Activated naive CD4-positive, alpha-beta T cell treated with anti-CD3 and anti-CD28 coated beads for 36 hours (primary cell): ENCODE measurements around the gene H6PD. TPM values are rescaled to one million over a fixed set of nuclear protein-coding genes. Genes with fewer than 3 reads are reported as not detected.

Experiments
- CTCF ChIA-PET: fragments of 350-600 bp; sonication (Branson Sonifier 250); formaldehyde crosslinking; loops from one replicate; lab custom pipeline; 2021; ENCODE audit warnings: antibody characterized with exemption; lab: Charles Lee
- DNase-seq: peaks from one replicate; pipeline ENCODE4 v3.0.0-alpha.2; 2020
- H3K27ac Mint-ChIP-seq: one replicate; pipeline ENCODE4 v1.8.0; 2021; ENCODE audit warnings: mild to moderate bottlenecking, mixed read lengths
- H3K27me3 Mint-ChIP-seq: one replicate; pipeline ENCODE4 v1.8.0; 2021; ENCODE audit warnings: low read depth, mixed read lengths
- H3K36me3 Mint-ChIP-seq: one replicate; pipeline ENCODE4 v1.8.0; 2021; ENCODE audit warnings: low read depth, mixed read lengths
- H3K4me1 Mint-ChIP-seq: one replicate; pipeline ENCODE4 v1.8.0; 2021; ENCODE audit warnings: low read depth, mixed read lengths
- H3K4me3 Mint-ChIP-seq: one replicate; pipeline ENCODE4 v1.8.0; 2021; ENCODE audit warnings: mild to moderate bottlenecking, moderate library complexity, mixed read lengths
- H3K9me3 Mint-ChIP-seq: one replicate; pipeline ENCODE4 v1.8.0; 2021; ENCODE audit warnings: mixed read lengths
- intact Hi-C: fragments of 100-400 bp; cut with micrococcal nuclease; formaldehyde crosslinking; loops from one replicate; pipeline ENCODE4 v1.15.1; 2023
- total RNA-seq, 2 experiments: library from RNA; stranded (reverse); gene quantifications; one replicate each; pipeline ENCODE4 v1.2.3, GENCODE V29; 2021

H6PD gene
- total RNA-seq, 2 experiments from 2014 or later = 7.8 to 8.3 TPM

- Mint-ChIP-seq H3K9me3 (peaks cover 6% of the 10 kb centered on the region), H3K4me3 (no peak overlapping the region), H3K4me1 (peaks cover 14% of the 10 kb centered on the region), H3K36me3 (no peaks in the 10 kb centered on the region), H3K27ac (no peak overlapping the region), H3K27me3 (no peaks in the 10 kb centered on the region)
- intact Hi-C loops = loop anchor here (1.0 to 5.0 kb wide), 3 partner anchors 122 to 201 kb away; no protein-coding TSS in a partner anchor
- peak; percentile 59 for DNase-seq
- CTCF ChIA-PET = interaction anchor here (0.6 to 6.1 kb wide), 30 partner anchors 8 to 483 kb away, joined by 3 to 118 read pairs (median 4); no protein-coding TSS in a partner anchor
Observed at GRCh38 chr1:9289711-9290485, 55.3 kb downstream of the H6PD start.

GRCh38 chr1:9291914-9292360, 57.4 kb downstream of the H6PD start:
- DNase-seq = no peak
- H3K27me3 Mint-ChIP-seq = no peaks in the 10 kb centered on the region
- H3K4me1 Mint-ChIP-seq = peaks cover 23% of the 10 kb centered on the region
- H3K9me3 Mint-ChIP-seq = peaks cover 6% of the 10 kb centered on the region
- no peak overlapping the region for H3K27ac Mint-ChIP-seq
- H3K4me3 Mint-ChIP-seq = peak overlapping the region; percentile 31
- intact Hi-C loops = loop anchor here (5.0 kb wide), 1 partner anchor 120 kb away; no protein-coding TSS in a partner anchor
- H3K36me3 Mint-ChIP-seq = no peaks in the 10 kb centered on the region
- CTCF ChIA-PET = interaction anchor here (1.3 to 6.1 kb wide), 3 partner anchors 127 to 199 kb away, joined by 3 to 118 read pairs (median 6); no protein-coding TSS in a partner anchor

GRCh38 chr1:9292361-9293240, 58.0 kb downstream of the H6PD start, which contains the start of gene SPSB1:
Gene SPSB1, plus strand, starts transcription at chr1:9292894. Its CDS starts 62,998 bp downstream, at chr1:9355892.
- peak within 1 kb of the TSS; percentile 31 for H3K4me3 Mint-ChIP-seq
- CTCF ChIA-PET = interaction anchor here (1.3 to 6.1 kb wide), 3 partner anchors 127 to 198 kb away, joined by 3 to 118 read pairs (median 6); no protein-coding TSS in a partner anchor
- peak; percentile 73 for DNase-seq
- H3K27me3 Mint-ChIP-seq = no peaks in the 10 kb centered on the region
- peaks cover 6% of the 10 kb centered on the region for H3K9me3 Mint-ChIP-seq
- intact Hi-C loops = loop anchor here (5.0 kb wide), 1 partner anchor 120 kb away; no protein-coding TSS in a partner anchor
- no peaks in the 10 kb centered on the region for H3K36me3 Mint-ChIP-seq
- H3K27ac Mint-ChIP-seq = no peak within 1 kb of the TSS
- H3K4me1 Mint-ChIP-seq = peaks cover 23% of the 10 kb centered on the region

GRCh38 chr1:9293241-9293532, 58.6 kb downstream of the H6PD start:
- Mint-ChIP-seq H3K27me3 (no peaks in the 10 kb centered on the region), H3K27ac (no peak overlapping the region), H3K4me3 (no peak overlapping the region), H3K36me3 (no peaks in the 10 kb centered on the region), H3K4me1 (peaks cover 23% of the 10 kb centered on the region), H3K9me3 (peaks cover 5% of the 10 kb centered on the region)
- DNase-seq = no peak
- intact Hi-C loops = loop anchor here (5.0 kb wide), 1 partner anchor 119 kb away; no protein-coding TSS in a partner anchor
- CTCF ChIA-PET = no interaction called here

GRCh38 chr1:9293533-9294404, 59.2 kb downstream of the H6PD start:
- H3K4me3 Mint-ChIP-seq = no peak overlapping the region
- H3K9me3 Mint-ChIP-seq = peaks cover 4% of the 10 kb centered on the region
- H3K36me3 Mint-ChIP-seq = no peaks in the 10 kb centered on the region
- intact Hi-C loops = loop anchor here (1.0 to 5.0 kb wide), 4 partner anchors 18 to 133 kb away; no protein-coding TSS in a partner anchor
- CTCF ChIA-PET = no interaction called here
- peak; percentile 63 for DNase-seq
- no peak overlapping the region for H3K27ac Mint-ChIP-seq
- peaks cover 23% of the 10 kb centered on the region for H3K4me1 Mint-ChIP-seq
- no peaks in the 10 kb centered on the region for H3K27me3 Mint-ChIP-seq

GRCh38 chr1:9294405-9294773, 59.8 kb downstream of the H6PD start:
- no peaks in the 10 kb centered on the region for H3K9me3 Mint-ChIP-seq
- no peaks in the 10 kb centered on the region for H3K36me3 Mint-ChIP-seq
- CTCF ChIA-PET = interaction anchor here (2.1 kb wide), 1 partner anchor 161 kb away, joined by 9 read pairs; no protein-coding TSS in a partner anchor
- peak; percentile 73 for DNase-seq
- peak overlapping the region; percentile 23 for H3K27ac Mint-ChIP-seq
- peaks cover 21% of the 10 kb centered on the region for H3K4me1 Mint-ChIP-seq
- no peaks in the 10 kb centered on the region for H3K27me3 Mint-ChIP-seq
- intact Hi-C loops = loop anchor here (1.0 to 5.0 kb wide), 4 partner anchors 19 to 132 kb away; no protein-coding TSS in a partner anchor
- no peak overlapping the region for H3K4me3 Mint-ChIP-seq

GRCh38 chr1:9294910-9295636, 60.5 kb downstream of the H6PD start:
- CTCF ChIA-PET = interaction anchor here (0.7 to 2.1 kb wide), 4 partner anchors 77 to 200 kb away, joined by 3 to 9 read pairs (median 3); no protein-coding TSS in a partner anchor
- H3K9me3 Mint-ChIP-seq = no peaks in the 10 kb centered on the region
- peak; percentile 62 for DNase-seq
- no peaks in the 10 kb centered on the region for H3K36me3 Mint-ChIP-seq
- H3K27me3 Mint-ChIP-seq = no peaks in the 10 kb centered on the region
- intact Hi-C loops = loop anchor here (1.0 to 5.0 kb wide), 4 partner anchors 20 to 131 kb away; no protein-coding TSS in a partner anchor
- peak overlapping the region; percentile 23 for H3K27ac Mint-ChIP-seq
- H3K4me1 Mint-ChIP-seq = peaks cover 14% of the 10 kb centered on the region
- H3K4me3 Mint-ChIP-seq = no peak overlapping the region

GRCh38 chr1:9295884-9296283, 61.3 kb downstream of the H6PD start:
- H3K27me3 Mint-ChIP-seq = no peaks in the 10 kb centered on the region
- no peak overlapping the region for H3K27ac Mint-ChIP-seq
- H3K36me3 Mint-ChIP-seq = no peaks in the 10 kb centered on the region
- intact Hi-C loops = no loop called here
- H3K9me3 Mint-ChIP-seq = no peaks in the 10 kb centered on the region
- no peak overlapping the region for H3K4me3 Mint-ChIP-seq
- CTCF ChIA-PET = interaction anchor here (0.6 to 2.1 kb wide), 5 partner anchors 11 to 200 kb away, joined by 3 to 9 read pairs (median 3); no protein-coding TSS in a partner anchor
- peaks cover 14% of the 10 kb centered on the region for H3K4me1 Mint-ChIP-seq
- DNase-seq = no peak

GRCh38 chr1:9296850-9297249, 62.3 kb downstream of the H6PD start:
- Mint-ChIP-seq H3K27ac (no peak overlapping the region), H3K9me3 (no peaks in the 10 kb centered on the region), H3K36me3 (no peaks in the 10 kb centered on the region), H3K4me3 (no peak overlapping the region), H3K27me3 (no peaks in the 10 kb centered on the region), H3K4me1 (peaks cover 14% of the 10 kb centered on the region)
- CTCF ChIA-PET = no interaction called here
- intact Hi-C loops = no loop called here
- no peak for DNase-seq

GRCh38 chr1:9297831-9298230, 63.3 kb downstream of the H6PD start:
- peaks cover 15% of the 10 kb centered on the region for H3K4me1 Mint-ChIP-seq
- DNase-seq = no peak
- no peaks in the 10 kb centered on the region for H3K27me3 Mint-ChIP-seq
- H3K4me3 Mint-ChIP-seq = no peak overlapping the region
- intact Hi-C loops = no loop called here
- H3K27ac Mint-ChIP-seq = no peak overlapping the region
- no peaks in the 10 kb centered on the region for H3K9me3 Mint-ChIP-seq
- CTCF ChIA-PET = no interaction called here
- no peaks in the 10 kb centered on the region for H3K36me3 Mint-ChIP-seq

- Mint-ChIP-seq H3K27ac (no peak overlapping the region), H3K4me3 (no peak overlapping the region), H3K36me3 (no peaks in the 10 kb centered on the region), H3K27me3 (no peaks in the 10 kb centered on the region), H3K9me3 (no peaks in the 10 kb centered on the region), H3K4me1 (peaks cover 19% of the 10 kb centered on the region)
- no peak for DNase-seq
- CTCF ChIA-PET = no interaction called here
- intact Hi-C loops = no loop called here
Observed at GRCh38 chr1:9298282-9298681, 63.7 kb downstream of the H6PD start.
